ENCODE results near the gene SH3BP5. TPM values are rescaled to one million over a fixed set of nuclear protein-coding genes. Genes with fewer than 3 reads are reported as not detected.

The SH3BP5 gene
- total RNA-seq, 2 donors from 2014 or later, result 47.2 to 82.4 TPM

DNA sequence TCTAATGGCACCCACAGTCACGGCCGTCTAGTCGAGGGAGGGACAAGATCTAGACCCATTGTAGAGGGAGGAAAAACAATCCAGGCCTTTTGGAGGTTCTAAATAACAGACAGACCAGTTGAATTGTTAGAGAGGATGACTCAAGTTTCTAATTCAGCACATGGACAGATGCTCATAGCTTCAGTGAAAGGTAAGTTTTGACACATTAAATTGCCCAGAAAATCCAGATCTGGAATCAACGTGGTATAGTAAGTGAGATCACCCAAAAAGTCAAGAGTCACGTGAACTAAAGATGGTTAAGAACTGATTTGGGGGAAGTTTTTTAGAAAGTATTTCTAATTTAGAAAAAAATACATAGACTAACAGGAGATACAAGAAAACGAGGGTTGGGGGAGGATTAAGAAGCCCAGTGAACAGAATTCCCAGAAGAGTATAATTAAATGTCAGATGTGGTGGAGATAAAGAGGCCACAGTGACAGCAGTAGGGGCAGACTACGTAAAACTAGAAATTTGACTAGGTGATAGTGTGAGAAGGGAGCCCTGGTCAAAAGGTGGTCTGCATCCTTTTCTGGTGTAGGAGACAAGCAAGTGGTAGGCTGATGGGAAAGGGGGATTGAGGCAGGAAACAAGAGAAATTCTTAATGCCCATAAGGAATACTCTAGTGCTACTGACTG, 79.2 kb downstream of the SH3BP5 start:
- Histone ChIP-seq H3K9me3 (no peaks in the 10 kb centered on the region), H3K36me3 (peaks cover 44% of the 10 kb centered on the region), H3K27ac (peak overlapping the region in 1 of 2 donors; percentile 23), H3K4me3 (no peak overlapping the region), H3K27me3 (replicated peaks; ENCODE audit: insufficient read depth) (no peaks in the 10 kb centered on the region), H3K4me1 (ENCODE audit: control insufficient read depth in 1 of 2, low read depth in 2 of 2) (no peaks in the 10 kb centered on the region)
- TF ChIP-seq, protein P1, sequence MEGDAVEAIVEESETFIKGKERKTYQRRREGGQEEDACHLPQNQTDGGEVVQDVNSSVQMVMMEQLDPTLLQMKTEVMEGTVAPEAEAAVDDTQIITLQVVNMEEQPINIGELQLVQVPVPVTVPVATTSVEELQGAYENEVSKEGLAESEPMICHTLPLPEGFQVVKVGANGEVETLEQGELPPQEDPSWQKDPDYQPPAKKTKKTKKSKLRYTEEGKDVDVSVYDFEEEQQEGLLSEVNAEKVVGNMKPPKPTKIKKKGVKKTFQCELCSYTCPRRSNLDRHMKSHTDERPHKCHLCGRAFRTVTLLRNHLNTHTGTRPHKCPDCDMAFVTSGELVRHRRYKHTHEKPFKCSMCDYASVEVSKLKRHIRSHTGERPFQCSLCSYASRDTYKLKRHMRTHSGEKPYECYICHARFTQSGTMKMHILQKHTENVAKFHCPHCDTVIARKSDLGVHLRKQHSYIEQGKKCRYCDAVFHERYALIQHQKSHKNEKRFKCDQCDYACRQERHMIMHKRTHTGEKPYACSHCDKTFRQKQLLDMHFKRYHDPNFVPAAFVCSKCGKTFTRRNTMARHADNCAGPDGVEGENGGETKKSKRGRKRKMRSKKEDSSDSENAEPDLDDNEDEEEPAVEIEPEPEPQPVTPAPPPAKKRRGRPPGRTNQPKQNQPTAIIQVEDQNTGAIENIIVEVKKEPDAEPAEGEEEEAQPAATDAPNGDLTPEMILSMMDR (IDR thresholded peaks at IDR 0.05), result no peak
- ATAC-seq (ENCODE audit: insufficient number of reproducible peaks, low FRiP score, low read depth) (no peak), DNase-seq (ENCODE audit: low spot score) (no peak)

DNA sequence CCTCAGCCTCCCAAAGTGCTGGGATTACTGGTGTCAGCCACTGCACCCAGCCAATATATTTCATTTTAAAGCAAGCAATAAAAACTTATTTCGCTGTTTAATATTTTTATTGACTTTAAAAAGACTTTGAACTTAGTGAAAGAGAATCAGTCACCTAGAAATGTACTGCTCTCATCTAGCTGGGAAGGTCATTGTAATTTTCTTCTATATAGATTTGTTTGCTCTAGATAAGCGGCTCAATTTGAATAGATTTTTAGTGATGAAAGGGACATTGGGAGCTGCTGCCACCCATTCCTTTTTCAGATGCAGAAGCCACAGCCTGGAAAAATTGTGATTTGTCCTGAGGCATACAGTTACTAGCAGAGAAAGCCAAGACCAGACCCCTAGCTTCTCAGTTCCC, 86.2 kb downstream of the SH3BP5 start:
- no peak for ATAC-seq (ENCODE audit: insufficient number of reproducible peaks, low FRiP score, low read depth)
- H3K36me3 ChIP-seq, result peaks cover 54% of the 10 kb centered on the region
- H3K9me3 ChIP-seq, result no peaks in the 10 kb centered on the region
- no peaks in the 10 kb centered on the region for H3K4me1 ChIP-seq (ENCODE audit: control insufficient read depth in 1 of 2, low read depth in 2 of 2)
- DNase-seq (ENCODE audit: low spot score), result no peak
- no peak overlapping the region for H3K27ac ChIP-seq
- H3K27me3 ChIP-seq (replicated peaks; ENCODE audit: insufficient read depth), result no peaks in the 10 kb centered on the region
- TF ChIP-seq, protein P1 (IDR thresholded peaks at IDR 0.05), result no peak
- no peak overlapping the region for H3K4me3 ChIP-seq

DNA sequence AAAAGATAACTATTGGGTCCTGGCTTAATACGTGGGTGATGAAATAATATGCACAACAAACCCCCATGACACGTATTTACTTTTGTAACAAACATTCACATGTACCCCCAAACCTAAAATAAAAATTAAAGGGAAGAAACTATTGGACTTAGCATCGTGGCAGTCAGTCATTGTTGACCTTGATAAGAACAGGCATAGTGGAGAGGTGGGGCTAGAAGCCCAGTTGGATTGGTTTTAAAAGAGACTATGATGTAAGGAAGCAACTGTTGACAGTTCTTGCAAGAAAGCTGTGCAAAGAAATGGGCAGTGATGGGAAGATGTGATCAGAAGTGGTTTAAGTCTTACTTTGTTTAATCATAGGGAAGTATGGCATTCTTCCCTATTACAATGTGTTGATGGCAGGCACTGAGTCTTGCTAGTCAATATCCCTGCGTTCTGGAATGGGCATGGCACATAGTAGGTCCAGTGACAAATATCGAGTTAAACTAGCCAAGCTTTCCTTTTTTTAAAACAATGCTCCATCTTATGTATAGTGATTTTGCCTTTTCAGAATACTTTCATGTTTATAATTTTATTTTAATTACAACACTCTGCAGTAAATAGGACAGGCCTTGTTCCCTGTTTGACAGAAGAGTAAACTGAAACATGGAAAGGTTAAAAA, 88.4 kb downstream of the SH3BP5 start:
- DNase-seq (ENCODE audit: low spot score) (no peak), ATAC-seq (ENCODE audit: insufficient number of reproducible peaks, low FRiP score, low read depth) (no peak)
- H3K9me3 ChIP-seq, result no peaks in the 10 kb centered on the region
- TF ChIP-seq, protein P1 (IDR thresholded peaks at IDR 0.05), result no peak
- H3K27me3 ChIP-seq (replicated peaks; ENCODE audit: insufficient read depth), result no peaks in the 10 kb centered on the region
- no peak overlapping the region for H3K4me3 ChIP-seq
- peaks cover 55% of the 10 kb centered on the region for H3K36me3 ChIP-seq
- no peak overlapping the region for H3K27ac ChIP-seq
- no peaks in the 10 kb centered on the region for H3K4me1 ChIP-seq (ENCODE audit: control insufficient read depth in 1 of 2, low read depth in 2 of 2)

DNA sequence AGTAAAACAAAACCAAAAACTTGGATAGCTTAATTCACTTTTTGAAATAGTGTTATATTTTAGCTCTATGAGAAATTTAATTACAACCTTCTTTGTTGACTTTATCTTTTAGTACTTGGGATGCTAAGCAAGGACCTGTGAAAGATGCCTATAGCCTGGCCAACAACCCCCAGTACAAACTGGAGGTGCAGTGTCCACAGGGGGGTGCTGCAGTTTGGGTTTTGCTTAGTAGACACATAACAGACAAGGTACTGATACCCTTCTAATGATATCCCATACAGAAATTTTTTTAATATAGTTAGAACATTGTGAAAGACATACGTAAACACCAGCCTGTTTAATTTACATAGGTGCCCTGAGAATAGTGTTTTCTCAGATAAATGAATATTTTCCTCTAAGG, 91.0 kb downstream of the SH3BP5 start:
- no peak overlapping the region for H3K27ac ChIP-seq
- DNase-seq (ENCODE audit: low spot score) (no peak), ATAC-seq (ENCODE audit: insufficient number of reproducible peaks, low FRiP score, low read depth) (no peak)
- TF ChIP-seq, protein P1 (IDR thresholded peaks at IDR 0.05), result no peak
- no peaks in the 10 kb centered on the region for H3K4me1 ChIP-seq (ENCODE audit: control insufficient read depth in 1 of 2, low read depth in 2 of 2)
- H3K36me3 ChIP-seq, result peaks cover 50% of the 10 kb centered on the region
- H3K4me3 ChIP-seq, result no peak overlapping the region
- H3K9me3 ChIP-seq, result no peaks in the 10 kb centered on the region
- H3K27me3 ChIP-seq (replicated peaks; ENCODE audit: insufficient read depth), result no peaks in the 10 kb centered on the region

DNA sequence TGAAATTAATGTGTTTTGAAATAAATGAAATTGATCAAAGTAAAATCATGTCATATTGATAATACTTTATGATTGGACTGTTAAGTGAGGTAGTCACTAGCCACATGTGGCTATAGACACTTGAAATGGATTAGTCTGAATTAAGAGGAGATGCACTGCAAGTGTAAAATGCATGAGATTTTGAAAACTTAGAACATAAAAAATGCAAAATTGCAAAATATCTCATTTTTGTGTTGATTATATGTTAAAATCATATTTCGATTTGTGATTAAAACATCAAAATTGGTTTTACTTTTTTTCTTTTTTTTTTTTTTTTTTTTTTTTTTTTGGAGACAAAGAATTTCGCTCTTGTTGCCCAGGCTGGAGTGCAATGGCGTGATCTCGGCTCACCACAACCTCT, 103.1 kb downstream of the SH3BP5 start:
- peaks cover 32% of the 10 kb centered on the region for H3K36me3 ChIP-seq
- H3K27me3 ChIP-seq (replicated peaks; ENCODE audit: insufficient read depth), result no peaks in the 10 kb centered on the region
- H3K9me3 ChIP-seq, result no peaks in the 10 kb centered on the region
- no peak for DNase-seq (ENCODE audit: low spot score)
- ATAC-seq (ENCODE audit: insufficient number of reproducible peaks, low FRiP score, low read depth), result no peak
- no peak overlapping the region for H3K27ac ChIP-seq
- TF ChIP-seq, protein P1 (IDR thresholded peaks at IDR 0.05), result no peak
- H3K4me1 ChIP-seq (ENCODE audit: control insufficient read depth in 1 of 2, low read depth in 2 of 2), result no peaks in the 10 kb centered on the region
- no peak overlapping the region for H3K4me3 ChIP-seq
